Measurements from ENCODE around the gene CDH9.

DNA sequence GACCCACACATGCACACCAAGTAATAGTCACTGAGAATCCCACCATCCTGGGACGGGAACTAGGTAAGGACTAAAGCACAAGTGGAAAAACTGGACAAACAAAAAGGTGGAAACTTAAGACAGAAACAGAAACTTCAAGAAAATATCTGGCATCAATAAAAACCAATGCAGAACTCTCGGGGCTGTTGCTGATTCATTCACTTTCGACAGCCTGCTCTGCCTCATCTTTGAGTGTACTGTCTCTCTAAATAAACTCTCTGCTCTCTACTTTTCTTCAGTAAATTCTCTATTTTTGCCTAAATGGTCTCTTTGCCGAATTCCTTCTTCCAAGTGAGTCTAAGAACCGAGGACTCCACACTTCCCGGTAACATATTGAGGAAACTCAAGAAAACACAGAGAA, 116.9 kb downstream of the CDH9 start:
- no peak for TF ChIP-seq GATA2 (IDR thresholded peaks at IDR 0.05; ENCODE audit: low read depth, low read length)
- TF ChIP-seq GATA3 (IDR thresholded peaks at IDR 0.05; ENCODE audit: low read depth, low read length): no peak
